HG02623 (cell line): ENCODE results near the gene KATNAL2.
A peak's percentile ranks its signal among the peaks of the same experiment; 100 is the strongest.
"Not testable (repeated sequence)": the region's sequence is repeated elsewhere in the genome, so short reads cannot be mapped to it uniquely, and the experiment has no call there.

Source experiments
- ATAC-seq: cut with Tn5 transposase; IDR thresholded peaks from one replicate; pipeline ENCODE4 v1.9.1; 2021; ENCODE audit warnings: moderate library complexity; ENCODE audit not compliant: unreplicated experiment

KATNAL2 gene

DNA sequence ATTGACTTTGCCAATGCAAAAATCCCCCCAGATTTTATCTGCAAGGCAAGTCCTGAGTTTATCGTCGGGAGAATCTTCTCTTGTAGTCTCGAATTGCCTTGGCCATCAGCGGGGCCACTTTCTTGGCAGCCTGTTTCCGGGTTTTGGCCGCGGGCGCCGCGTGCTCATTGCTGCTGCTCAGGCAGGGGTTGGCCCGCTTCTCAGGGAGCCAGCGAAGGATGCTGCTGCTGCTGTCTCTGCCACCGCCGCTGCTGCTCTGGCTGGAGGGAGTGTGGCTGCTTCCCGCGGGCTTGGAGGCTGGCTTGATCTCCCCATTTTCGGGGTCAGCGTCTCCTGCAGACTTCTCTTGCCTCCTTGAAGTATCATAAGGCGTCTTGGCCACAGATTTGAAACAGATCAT lies 115.5 kb downstream of the KATNAL2 start:
- no peak for ATAC-seq

DNA sequence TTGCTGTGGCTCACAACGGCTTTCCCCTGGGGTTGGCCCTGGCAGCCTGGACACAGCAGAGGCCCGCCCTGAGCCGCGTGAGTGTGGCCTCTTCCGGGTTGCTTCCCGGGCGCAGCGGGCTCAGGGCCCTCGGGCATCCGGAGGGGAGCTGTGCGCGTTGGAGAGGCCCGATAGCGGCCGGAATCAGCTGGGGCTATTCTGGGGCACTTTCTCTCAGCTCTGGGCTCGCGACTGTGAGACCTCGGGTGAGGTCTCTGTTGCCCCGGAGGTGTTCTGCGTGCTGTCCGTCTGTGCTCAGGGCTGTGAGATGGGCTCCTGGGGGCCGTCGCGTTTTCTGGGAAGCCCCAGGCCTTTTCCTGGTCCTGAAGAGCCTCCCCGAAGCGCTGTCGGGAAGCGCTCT lies 117.2 kb downstream of the KATNAL2 start:
- ATAC-seq: not testable (repeated sequence)

DNA sequence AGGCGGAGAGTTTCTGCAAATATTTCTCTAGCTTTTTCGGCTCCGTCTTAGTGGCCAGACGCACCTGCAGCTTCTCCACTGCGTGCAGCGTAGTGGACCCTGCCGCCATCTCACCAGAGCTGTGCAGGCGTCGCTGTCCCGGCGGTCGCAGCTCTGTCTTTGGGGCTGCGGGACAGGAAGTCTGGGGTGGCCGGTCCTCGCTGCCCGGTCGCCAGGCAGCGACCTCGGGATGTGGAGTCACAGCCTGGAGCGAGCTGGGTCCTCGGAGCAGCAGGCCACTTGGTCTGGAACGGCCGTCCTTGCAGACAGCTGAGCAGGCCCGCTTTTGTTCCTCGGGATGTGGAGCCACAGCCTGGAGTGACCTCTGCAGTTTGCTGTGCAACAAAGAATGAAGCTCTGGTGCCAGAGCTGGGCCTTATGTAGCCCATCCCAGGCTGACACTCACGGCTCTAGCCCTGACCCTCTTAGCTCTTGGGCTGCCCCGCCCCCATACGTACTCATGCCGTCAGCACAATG lies 117.8 kb downstream of the KATNAL2 start, which contains the start of gene ELOA2:
Gene ELOA2, minus strand, starts transcription at position 466 of the 516 bp plus-strand sequence. Its CDS starts 357 bp downstream, at position 109.
- ATAC-seq: no peak

DNA sequence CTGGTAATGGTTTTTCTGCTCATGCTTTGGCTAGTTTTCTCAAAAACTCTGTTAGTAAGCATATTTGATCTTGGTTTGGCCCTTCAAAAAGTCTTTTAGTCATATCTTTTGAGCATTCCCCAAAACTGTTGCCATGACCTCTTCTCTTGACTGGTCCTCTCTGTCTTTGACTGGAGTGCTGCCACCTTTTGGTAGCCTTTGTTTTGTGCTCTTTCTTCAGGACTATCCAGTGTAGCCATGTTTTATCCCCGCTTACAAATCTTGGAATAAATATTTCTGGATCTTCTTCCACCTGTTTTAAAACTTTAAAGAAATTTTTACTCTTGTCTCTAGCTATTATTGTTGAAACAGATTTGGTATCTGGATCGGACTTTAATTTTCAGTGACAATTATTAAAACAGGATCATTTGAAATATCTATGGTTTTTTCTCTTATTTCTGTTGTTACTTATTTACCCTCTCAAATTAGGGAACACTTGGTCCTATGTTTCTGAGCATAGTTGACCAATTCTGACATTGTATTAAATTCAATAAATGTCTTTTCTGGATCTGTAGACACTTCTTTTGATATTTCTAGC lies 119.0 kb downstream of the KATNAL2 start:
- no peak for ATAC-seq

DNA sequence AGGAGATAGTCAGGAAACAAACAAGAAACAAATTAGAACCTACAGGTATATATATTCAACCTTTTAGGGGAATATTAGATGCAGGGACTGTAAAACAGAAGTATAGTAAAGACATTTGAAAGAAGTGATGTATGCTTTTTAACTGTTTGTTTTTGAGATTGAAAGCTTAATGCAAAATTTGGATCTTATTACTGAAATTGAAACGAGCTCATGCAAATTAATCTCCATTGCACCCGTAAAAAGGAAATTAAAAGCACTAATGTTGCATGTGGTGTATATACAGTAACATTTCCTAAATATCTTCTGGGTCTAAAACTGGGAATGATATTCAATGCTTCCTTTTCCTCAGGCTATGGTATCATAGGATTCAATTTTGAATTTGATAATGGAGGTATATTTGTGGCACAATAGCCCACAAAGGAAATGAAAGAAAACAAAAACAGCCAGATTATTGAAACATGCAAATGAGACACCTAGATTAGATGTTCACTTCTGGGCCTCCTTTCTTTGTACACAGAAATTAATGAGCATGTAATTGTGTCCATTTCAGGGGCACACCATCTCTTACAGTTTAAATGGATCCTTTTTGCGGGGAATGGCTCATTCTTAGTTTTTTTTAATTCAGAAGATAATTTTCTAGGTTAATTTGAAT lies 119.7 kb downstream of the KATNAL2 start:
- peak; percentile 52 for ATAC-seq

DNA sequence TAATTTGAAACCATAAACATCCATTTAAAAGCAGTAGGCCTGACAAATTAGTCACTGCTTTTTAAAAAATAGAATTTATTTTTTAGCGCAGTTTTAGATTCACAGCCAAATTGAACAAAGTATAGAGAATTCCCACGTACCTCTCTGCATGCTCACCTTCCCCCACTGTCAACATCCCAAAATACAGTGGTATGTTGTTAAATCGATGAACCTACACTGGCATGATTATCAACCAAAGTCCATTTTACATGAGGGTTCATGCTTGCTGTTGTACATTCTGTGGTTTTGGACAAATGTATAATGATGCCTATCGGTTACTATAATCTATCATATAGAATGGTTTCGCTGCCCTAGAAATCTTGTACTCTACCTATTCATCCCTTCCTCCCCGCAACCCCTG lies 123.6 kb downstream of the KATNAL2 start:
- ATAC-seq: no peak

DNA sequence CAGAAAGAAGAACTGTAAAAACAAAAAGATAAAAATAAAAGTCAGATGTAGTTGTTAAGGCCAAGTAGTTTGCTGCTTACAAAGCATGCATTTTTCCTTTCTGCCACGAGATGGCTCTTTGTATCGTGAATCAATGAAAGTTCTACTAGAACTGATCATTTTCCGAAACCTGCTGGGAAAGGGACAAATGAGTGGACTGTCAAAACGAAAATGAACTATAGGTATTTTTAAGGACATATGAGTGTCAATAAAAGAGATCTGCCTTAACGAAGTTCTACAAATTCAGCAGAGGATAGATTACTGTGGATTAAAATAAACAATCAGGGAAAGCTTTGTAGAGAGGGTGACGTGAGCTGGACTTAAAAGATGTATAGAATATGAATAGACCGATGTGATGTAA lies 133.1 kb downstream of the KATNAL2 start:
- no peak for ATAC-seq

DNA sequence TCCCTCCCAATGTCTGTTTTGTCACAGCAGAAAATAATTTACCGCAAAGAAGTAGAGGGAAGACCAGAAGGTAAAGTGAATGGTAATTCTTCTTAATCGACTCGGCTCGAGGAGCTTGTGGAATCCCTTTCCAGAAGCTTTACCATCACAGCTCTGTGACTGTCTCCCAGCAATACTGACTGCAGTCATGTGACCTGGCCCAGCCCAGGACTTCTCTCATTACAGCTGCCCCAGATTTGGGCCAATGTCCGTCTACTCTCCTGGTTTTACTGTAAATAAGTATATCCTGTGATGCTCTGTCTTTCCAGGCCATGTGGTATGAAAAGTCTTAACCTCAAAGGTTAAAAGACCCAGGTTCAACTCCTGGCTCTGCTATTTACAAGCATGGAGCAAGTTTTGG lies 137.0 kb downstream of the KATNAL2 start:
- no peak for ATAC-seq

DNA sequence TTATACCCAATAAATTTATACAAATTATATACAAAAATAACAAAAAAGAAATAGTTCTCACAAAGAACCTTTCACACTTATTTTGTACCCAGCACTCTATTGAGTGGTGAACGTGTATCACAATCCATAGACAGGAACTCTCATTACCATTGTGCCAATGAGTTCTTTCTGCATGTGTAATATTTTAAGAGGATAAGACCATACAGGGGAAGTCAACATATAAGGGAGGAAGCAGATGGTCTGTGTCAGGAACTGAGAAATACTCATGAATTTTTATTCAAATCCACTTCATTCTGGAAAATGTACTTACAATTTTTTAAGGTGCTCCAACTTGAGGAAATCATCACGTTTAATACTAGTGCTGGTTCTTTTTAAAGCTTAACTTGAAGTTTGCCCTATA lies 145.1 kb downstream of the KATNAL2 start:
- ATAC-seq: no peak

DNA sequence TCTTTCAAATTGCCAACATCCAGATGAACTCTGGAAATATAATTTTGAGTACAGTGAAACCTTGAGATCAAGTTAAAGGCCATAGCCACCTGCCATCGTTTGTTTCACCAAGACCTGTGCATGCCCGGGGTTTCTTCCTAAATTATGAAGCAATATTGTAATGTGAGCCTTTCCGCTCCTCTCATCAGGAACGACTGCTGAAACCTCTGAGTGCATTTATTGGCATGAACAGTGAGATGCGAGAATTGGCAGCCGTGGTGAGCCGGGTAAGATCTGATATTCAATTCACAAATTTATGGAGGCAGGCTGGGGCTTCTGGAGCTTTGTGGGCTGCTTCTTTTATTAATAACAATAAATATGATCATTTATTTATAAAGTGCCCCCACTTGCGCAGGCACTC lies 145.7 kb downstream of the KATNAL2 start:
- ATAC-seq: no peak

DNA sequence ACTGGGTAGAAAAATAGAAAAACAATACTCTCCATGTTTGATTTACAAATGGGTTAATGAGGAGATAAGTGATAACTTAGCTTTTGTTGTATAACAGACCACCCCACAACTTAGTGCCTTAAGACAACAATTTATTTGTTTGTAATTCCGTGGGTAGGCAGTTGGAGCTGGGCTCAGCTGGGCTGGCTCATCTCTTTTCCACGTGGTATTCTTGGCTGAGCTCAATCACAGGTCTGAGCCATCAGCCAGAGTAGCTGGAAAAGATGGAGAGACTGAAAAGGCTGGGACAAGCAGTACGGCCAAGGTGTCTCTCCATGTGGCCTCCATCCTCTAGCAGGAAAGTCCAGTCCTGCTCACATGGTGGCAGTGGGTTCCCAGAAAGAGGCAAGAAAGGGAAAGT lies 150.2 kb downstream of the KATNAL2 start:
- no peak for ATAC-seq

DNA sequence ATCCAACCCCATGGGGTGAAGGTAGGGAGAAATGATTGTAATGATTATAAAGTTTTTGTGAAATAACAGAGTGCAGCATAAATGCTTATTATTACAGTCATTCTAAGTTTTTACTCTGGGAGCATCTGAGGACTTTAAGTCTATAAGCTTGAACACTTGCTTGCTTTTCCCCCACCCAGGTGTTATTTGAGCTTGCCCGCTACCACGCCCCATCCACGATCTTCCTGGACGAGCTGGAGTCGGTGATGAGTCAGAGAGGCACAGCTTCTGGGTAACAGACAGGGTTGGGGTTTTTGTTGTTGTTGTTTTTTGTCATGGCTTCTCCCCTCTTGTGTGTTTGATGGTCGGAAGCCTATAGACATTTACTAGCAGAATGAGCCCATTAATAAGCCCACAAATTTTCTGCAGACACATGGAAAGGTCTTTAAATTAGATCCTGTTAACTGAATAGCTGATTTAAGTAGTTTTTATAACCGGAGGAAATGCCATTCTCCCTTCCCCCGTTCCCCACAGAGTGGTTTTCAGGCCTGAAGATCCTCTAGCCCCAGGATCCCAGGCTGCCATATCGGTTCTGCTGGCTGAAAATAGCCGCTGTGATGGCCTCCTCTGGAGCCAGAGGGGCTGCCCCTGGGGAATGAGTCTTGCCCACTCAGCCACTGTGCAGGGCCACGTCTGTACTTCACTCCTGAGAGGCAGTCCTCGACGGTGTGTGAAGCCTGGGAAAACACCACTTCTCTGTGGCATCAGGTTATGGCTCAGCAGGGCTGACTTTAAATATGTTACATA lies 157.9 kb downstream of the KATNAL2 start:
- no peak for ATAC-seq

DNA sequence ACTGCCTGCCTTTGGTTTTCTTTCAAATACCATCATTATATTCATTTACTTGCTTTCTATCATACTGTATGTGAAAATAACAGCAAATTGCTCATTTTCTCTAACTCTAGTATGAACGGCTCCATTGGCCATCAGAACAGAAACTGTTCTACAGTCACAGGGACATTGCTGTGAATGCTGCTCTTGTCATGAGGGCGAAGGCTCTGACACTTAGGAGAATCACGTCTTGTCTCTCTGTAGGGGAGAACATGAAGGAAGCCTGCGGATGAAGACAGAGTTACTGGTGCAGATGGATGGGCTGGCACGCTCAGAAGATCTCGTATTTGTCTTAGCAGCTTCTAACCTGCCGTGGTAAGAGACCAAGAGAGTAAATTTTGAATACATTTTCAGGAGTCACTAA lies 159.7 kb downstream of the KATNAL2 start:
- ATAC-seq: no peak

DNA sequence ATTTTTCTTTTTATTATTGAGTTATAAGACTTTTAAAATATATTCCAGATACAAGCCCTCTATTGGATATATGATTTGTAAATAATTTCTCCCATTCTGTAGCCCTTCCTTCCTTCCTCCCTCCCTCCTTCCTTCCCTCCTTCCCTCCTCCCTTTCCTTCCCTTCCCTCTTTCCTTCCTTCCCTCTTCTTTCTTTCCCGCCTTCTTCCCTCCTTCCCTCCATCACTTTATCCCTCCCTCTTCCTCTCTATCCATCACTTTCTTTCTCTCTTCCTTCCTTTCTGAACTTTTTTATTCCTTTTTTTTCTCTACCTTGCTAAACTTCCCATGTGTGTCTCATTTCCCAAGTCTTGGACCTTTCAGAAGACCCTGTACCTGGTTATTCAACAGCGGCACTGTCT lies 163.5 kb downstream of the KATNAL2 start:
- no peak for ATAC-seq

DNA sequence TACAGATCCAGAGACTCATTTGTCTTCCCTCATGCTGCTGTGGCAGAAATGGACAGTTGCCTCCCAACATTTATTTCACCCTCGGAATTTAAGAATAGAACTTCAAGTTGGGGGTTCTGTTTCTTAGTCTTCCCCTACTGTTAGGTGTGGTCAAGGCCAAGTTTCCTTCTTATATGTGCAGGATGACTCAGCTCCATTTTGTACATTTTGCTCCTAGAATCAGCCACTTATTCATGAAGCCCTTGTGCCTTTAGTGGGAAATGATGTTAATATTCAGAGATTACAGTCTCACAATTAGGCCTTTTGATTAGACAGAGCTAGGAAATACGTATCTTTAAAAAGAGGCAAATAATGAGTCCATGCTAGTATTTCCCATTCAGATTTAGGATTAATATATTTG lies 164.2 kb downstream of the KATNAL2 start:
- no peak for ATAC-seq

DNA sequence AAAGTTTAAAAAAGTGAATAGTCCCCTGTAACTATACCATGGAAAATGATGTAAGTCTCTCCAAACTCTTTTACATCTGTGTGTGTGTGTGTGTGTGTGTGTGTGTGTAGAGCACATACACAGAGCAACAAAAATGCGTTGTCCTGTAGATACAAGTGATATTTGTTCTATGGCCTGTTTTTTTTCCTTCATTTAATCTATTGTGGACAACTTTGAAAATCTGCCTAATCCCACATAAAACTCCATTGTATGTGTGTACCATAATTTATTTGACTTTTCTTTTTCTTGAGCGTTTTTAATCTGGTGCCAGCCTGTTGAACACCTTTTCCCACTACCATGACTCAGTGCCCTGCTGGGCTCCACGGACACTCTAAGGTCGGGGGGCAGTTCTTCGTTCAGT lies 170.3 kb downstream of the KATNAL2 start:
- no peak for ATAC-seq

DNA sequence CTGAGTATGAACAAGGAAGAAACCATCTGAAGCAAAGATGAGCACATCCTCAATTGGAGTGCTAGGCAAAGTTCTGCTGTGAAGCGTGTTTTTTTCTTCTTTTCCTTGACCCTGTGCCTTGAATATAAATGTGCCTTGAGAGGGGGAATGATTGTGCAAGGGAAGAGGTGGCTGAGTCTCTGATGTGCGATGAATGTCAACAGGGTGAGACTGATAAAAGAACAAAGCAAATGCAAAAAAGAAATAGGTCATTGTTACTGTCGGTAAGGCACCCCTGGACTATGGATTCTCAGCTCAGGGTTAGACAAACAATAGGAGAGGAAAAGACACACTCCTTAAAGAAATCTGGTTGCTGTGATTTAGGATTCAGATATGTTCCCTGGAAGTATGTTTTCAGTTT lies 178.4 kb downstream of the KATNAL2 start:
- no peak for ATAC-seq

DNA sequence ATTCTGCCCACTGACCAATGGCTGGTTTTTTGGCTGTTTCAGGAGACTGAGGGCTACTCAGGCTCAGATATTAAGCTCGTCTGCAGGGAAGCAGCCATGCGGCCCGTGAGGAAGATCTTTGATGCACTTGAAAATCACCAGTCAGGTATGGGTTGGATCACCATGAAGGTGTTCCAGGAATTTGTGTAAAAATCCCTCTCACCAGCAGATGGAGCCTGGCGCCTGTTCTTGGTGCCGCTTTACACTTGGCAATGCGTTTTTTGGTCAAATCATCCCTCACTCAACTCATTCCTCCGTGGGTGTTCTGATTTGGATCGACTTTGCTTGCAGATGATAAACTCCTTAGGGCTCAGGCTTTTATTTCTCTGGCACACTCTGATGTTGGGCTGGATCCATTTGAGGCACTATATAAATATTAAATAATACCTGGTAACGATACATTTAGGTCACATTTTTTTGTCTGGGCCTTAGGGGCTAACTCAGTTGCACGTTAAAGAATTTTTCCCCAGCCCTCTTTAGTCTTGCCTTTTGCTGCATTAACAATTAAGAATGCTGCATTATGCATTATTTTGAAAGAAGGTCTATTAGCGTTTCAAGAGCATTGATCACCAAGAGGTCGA lies 182.9 kb downstream of the KATNAL2 start:
- ATAC-seq: no peak

DNA sequence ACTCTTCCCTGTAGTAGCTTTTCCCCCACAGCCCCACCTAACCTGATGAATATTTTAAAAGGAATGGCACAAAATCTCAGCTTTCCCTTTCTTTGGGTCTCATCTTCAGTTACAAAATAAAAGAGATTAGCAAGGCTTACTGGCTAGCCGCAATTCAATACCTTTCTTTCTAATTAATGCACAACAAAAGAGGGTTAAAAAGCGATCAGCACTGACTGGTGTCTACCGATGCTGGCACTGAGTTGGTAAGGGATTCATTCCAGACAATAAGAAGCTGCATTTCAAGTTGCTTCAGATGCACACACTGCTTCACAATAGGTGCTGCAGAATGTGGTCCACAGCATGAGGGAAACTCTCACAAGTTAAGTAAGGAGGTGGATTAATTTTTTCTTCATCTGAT lies 191.0 kb downstream of the KATNAL2 start:
- ATAC-seq: no peak

DNA sequence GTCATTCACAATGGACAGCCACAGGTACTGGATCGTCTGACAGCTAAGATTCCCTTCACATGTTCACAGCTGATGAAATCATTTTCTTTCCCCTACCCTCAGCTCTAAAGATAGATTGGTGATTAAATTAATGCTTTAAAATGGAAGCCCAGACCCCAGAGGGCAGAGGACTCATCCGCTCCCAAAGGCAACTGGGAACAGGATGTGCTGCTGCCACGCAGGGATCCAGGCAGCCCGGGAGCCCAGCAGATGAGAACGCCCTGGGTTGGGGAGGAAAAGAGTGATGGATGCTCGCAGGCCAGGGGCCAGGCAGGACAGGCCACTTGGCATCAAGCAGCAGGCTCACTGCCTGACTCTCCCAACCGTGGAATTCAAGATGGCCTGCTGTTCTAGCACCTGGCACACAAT lies 191.6 kb downstream of the KATNAL2 start:
- no peak for ATAC-seq

DNA sequence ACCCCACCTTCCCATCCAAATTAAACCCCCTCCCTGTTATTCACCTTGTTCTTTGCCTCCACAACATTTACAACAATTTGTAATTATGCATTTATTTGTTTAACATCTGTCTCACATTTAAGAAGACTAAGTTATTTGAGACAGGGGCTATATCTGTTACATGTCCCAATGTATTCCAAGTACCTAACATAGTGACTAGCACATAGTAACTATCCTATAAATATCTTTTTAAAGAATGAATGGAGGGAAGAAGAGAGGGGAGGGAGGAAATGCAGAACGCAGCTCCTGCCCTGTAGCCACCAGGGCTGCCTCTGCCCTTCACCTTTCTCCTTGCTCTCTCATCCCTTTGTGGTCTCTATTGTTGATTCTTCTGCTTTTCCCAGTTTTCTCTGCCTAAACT lies 192.3 kb downstream of the KATNAL2 start:
- ATAC-seq: no peak
